ENCODE results near the gene GJC1.

DNA sequence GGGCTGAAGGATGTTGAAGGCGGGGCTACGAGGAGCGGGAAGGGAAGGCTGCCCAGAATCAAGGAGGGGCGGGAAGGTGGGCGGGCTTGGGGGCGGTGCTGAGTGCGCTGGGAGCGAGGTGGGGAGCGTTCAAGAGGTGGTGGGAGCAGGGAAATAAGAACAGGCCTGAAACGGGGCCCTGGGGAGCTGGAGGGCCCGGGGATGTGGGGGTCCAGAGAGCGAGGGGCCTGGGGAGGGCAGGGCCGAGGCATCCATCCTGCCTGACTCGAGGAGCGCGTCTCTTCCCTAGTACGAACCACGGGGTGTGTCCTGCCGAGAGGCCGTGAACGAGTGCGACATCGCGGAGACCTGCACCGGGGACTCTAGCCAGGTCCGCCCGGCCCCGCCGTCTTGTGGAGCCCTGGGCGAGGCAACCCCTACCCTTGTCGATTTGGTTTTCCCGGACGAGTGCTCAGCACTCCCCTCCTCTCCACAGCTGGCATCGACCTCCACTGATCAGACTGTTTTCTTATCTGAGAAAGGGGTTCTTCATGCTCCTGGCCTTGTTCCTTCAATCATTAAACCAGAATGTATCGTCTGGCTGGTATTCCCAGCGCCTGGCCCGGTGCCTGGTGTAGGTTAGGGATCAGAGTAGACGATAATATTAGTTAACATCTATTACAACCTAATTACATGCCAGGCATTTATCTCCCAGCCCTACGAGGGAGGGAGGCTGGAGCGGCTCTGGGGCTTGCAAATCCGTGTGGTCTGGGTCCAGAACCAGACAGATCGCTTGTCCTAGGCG lies 54.1 kb downstream of the GJC1 start:
- TF ChIP-seq, protein P1, sequence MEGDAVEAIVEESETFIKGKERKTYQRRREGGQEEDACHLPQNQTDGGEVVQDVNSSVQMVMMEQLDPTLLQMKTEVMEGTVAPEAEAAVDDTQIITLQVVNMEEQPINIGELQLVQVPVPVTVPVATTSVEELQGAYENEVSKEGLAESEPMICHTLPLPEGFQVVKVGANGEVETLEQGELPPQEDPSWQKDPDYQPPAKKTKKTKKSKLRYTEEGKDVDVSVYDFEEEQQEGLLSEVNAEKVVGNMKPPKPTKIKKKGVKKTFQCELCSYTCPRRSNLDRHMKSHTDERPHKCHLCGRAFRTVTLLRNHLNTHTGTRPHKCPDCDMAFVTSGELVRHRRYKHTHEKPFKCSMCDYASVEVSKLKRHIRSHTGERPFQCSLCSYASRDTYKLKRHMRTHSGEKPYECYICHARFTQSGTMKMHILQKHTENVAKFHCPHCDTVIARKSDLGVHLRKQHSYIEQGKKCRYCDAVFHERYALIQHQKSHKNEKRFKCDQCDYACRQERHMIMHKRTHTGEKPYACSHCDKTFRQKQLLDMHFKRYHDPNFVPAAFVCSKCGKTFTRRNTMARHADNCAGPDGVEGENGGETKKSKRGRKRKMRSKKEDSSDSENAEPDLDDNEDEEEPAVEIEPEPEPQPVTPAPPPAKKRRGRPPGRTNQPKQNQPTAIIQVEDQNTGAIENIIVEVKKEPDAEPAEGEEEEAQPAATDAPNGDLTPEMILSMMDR (IDR thresholded peaks at IDR 0.05), result no peak
- TF ChIP-seq POLR2A (IDR thresholded peaks at IDR 0.05), result no peak

Data from esophagus squamous epithelium (tissue), 4 donors.